ENCODE results near the gene FKBP1B. TPM values are rescaled to one million over a fixed set of nuclear protein-coding genes. Genes with fewer than 3 reads are reported as not detected.
"Not testable (repeated sequence)": the region's sequence is repeated elsewhere in the genome, so short reads cannot be mapped to it uniquely, and the experiment has no call there.

FKBP1B gene
- total RNA-seq, 1 experiment from 2014 or later: 3.7 TPM

GRCh38 chr2:24011250-24012104 lies 38.1 kb upstream of the FKBP1B start:
- no TSS peak for BruUV-seq (replicated peaks)
- POLR2A ChIA-PET (ENCODE audit: low non-redundant PET): no interaction called here

DNA sequence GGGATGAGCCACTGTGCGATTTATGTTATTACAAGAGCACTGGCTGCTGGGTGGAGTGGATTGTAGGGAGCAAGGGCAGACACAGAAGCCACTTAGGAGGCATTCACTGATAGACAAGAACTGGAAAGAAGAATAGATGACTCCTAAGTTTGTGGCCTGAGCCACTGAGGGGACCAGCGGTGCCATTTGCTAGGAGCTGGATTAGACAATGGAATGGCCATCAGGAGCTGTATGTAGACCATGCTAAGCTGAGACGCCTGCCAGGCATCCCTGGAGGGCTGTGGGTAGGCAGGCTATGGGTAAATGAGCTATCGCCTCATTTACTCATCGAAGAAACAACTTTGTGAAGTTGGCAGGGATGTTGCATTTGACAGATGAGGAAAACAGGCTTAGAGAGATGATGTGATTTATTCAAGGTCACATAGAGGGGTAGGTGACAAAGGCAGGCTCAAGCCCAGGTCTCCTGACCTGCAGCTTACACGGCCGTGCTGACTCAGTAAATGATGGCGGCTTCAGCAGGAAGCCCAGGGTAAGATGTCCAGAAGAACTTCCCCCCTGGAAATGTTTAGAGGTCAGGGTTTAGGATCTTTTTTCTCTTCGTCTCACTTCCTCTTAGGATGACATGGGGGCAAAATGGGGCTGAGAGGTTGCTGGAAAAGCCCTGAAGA lies 36.9 kb upstream of the FKBP1B start:
- Histone ChIP-seq H3K27me3 (replicated peaks; ENCODE audit: insufficient read depth, low read depth, low read length, poor library complexity) (no peaks in the 10 kb centered on the region), H3K4me3 (ENCODE audit: low read depth, low read length, poor library complexity, severe bottlenecking) (no peak overlapping the region), H3K4me1 (ENCODE audit: insufficient read depth, low read length, poor library complexity, severe bottlenecking) (no peaks in the 10 kb centered on the region), H3K27ac (ENCODE audit: low read depth, low read length, poor library complexity, severe bottlenecking) (no peak overlapping the region), H3K9me3 (ENCODE audit: low read depth, low read length, poor library complexity, severe bottlenecking) (no peaks in the 10 kb centered on the region), H3K36me3 (ENCODE audit: insufficient read depth, low read length, poor library complexity, severe bottlenecking) (no peaks in the 10 kb centered on the region)
- no TSS peak for BruUV-seq (replicated peaks)
- ChIA-PET POLR2A (ENCODE audit: low non-redundant PET) (no interaction called here), CTCF (no interaction called here)
- intact Hi-C loops (cut with micrococcal nuclease; ENCODE audit: unreplicated experiment): no loop called here
- TF ChIP-seq CTCF (conservative IDR thresholded peaks at IDR 0.05; ENCODE audit: low read depth, low read length) (no peak), EZH2 (IDR thresholded peaks at IDR 0.05; ENCODE audit: borderline replicate concordance, low read depth, low read length, poor library complexity, severe bottlenecking) (no peak)
- no peak for DNase-seq (ENCODE audit: low spot score)

More at GRCh38 chr2:24011250-24012104, 38.1 kb upstream of the FKBP1B start:
- Histone ChIP-seq H3K4me1 (ENCODE audit: insufficient read depth, low read length, poor library complexity, severe bottlenecking) (no peaks in the 10 kb centered on the region), H3K36me3 (ENCODE audit: insufficient read depth, low read length, poor library complexity, severe bottlenecking) (no peaks in the 10 kb centered on the region), H3K9me3 (ENCODE audit: low read depth, low read length, poor library complexity, severe bottlenecking) (no peaks in the 10 kb centered on the region), H3K4me3 (ENCODE audit: low read depth, low read length, poor library complexity, severe bottlenecking) (no peak overlapping the region), H3K27ac (ENCODE audit: low read depth, low read length, poor library complexity, severe bottlenecking) (no peak overlapping the region), H3K27me3 (replicated peaks; ENCODE audit: insufficient read depth, low read depth, low read length, poor library complexity) (no peaks in the 10 kb centered on the region)
- TF ChIP-seq CTCF (conservative IDR thresholded peaks at IDR 0.05; ENCODE audit: low read depth, low read length) (no peak), EZH2 (IDR thresholded peaks at IDR 0.05; ENCODE audit: borderline replicate concordance, low read depth, low read length, poor library complexity, severe bottlenecking) (no peak)
- no peak for DNase-seq (ENCODE audit: low spot score)
- intact Hi-C loops (cut with micrococcal nuclease; ENCODE audit: unreplicated experiment): no loop called here
- CTCF ChIA-PET: no interaction called here

GRCh38 chr2:24014902-24015301 lies 34.6 kb upstream of the FKBP1B start:
- DNase-seq (ENCODE audit: low spot score); H3K36me3 ChIP-seq (ENCODE audit: insufficient read depth, low read length, poor library complexity, severe bottlenecking); intact Hi-C loops (cut with micrococcal nuclease; ENCODE audit: unreplicated experiment); H3K27me3 ChIP-seq (replicated peaks; ENCODE audit: insufficient read depth, low read depth, low read length, poor library complexity); POLR2A ChIA-PET (ENCODE audit: low non-redundant PET); H3K27ac ChIP-seq (ENCODE audit: low read depth, low read length, poor library complexity, severe bottlenecking); H3K4me1 ChIP-seq (ENCODE audit: insufficient read depth, low read length, poor library complexity, severe bottlenecking); BruUV-seq (replicated peaks); CTCF ChIA-PET; H3K9me3 ChIP-seq (ENCODE audit: low read depth, low read length, poor library complexity, severe bottlenecking); H3K4me3 ChIP-seq (ENCODE audit: low read depth, low read length, poor library complexity, severe bottlenecking): not testable (repeated sequence)

Data from A673 (cell line).